Activated CD4-positive, CD25-positive, alpha-beta regulatory T cell treated with anti-CD3 and anti-CD28 coated beads, Interleukin-2, amount 50 U/mL, for 72 hours (primary cell): ENCODE results near the gene C17orf75.
"Not testable (repeated sequence)": the region's sequence is repeated elsewhere in the genome, so short reads cannot be mapped to it uniquely, and the experiment has no call there.

Source experiments
- DNase-seq: peaks from one replicate; pipeline ENCODE4 v3.0.0; 2021

The C17orf75 gene

GRCh38 chr17:32341857-32342602, at the start of gene C17orf75:
Gene C17orf75 (minus strand): TSS chr17:32342173. CDS start chr17:32342139, 34 bp downstream.
- DNase-seq = peak; percentile 74

- DNase-seq = no peak
Observed at GRCh38 chr17:32388613-32389459, 46.9 kb upstream of the C17orf75 start.

GRCh38 chr17:32388128-32388527, 46.2 kb upstream of the C17orf75 start:
- DNase-seq = not testable (repeated sequence)

GRCh38 chr17:32386844-32387243, 44.9 kb upstream of the C17orf75 start:
- no peak for DNase-seq

- no peak for DNase-seq
Observed at GRCh38 chr17:32385971-32386370, 44.0 kb upstream of the C17orf75 start.

GRCh38 chr17:32385121-32385520, 43.1 kb upstream of the C17orf75 start:
- no peak for DNase-seq

- no peak for DNase-seq
Observed at GRCh38 chr17:32383926-32384434, 42.0 kb upstream of the C17orf75 start.

- no peak for DNase-seq
Observed at GRCh38 chr17:32382526-32383223, 40.7 kb upstream of the C17orf75 start.

GRCh38 chr17:32370426-32370825, 28.5 kb upstream of the C17orf75 start:
- DNase-seq = no peak

GRCh38 chr17:32361270-32361669, 19.3 kb upstream of the C17orf75 start:
- DNase-seq = no peak

GRCh38 chr17:32357615-32358014, 15.6 kb upstream of the C17orf75 start:
- no peak for DNase-seq

GRCh38 chr17:32356750-32357149, 14.8 kb upstream of the C17orf75 start:
- DNase-seq = no peak

- DNase-seq = no peak
Observed at GRCh38 chr17:32356378-32356743, 14.4 kb upstream of the C17orf75 start.

GRCh38 chr17:32355649-32356377, 13.8 kb upstream of the C17orf75 start:
- no peak for DNase-seq

- not testable (repeated sequence) for DNase-seq
Observed at GRCh38 chr17:32352734-32353133, 10.8 kb upstream of the C17orf75 start.

GRCh38 chr17:32350666-32351418, 8.9 kb upstream of the C17orf75 start:
- DNase-seq = no peak

GRCh38 chr17:32349854-32350665, 8.1 kb upstream of the C17orf75 start, which contains the start of gene ZNF207:
Gene ZNF207 (plus strand): TSS chr17:32350157. CDS start chr17:32350286, 129 bp downstream.
- DNase-seq = peak; percentile 94

- no peak for DNase-seq
Observed at GRCh38 chr17:32349503-32349853, 7.5 kb upstream of the C17orf75 start.

GRCh38 chr17:32348483-32348800, 6.5 kb upstream of the C17orf75 start:
- no peak for DNase-seq

GRCh38 chr17:32345951-32346600, 4.1 kb upstream of the C17orf75 start:
- no peak for DNase-seq
